K562 (cell line): ENCODE data around the gene EFNA2. TPM values are rescaled to one million over a fixed set of nuclear protein-coding genes. Genes with fewer than 3 reads are reported as not detected.

Experiments used
- BRD4 ChIP-seq: fragments of 200-600 bp; sonication (generic); IDR thresholded peaks from 2 replicates; pipeline ENCODE4 v1.6.1; 2017; ENCODE audit warnings: inconsistent platforms
- CREB1 ChIP-seq, 2 experiments: sonication (generic) in 1 of 2; formaldehyde crosslinking in 1 of 2; IDR thresholded peaks; 2 replicates each; pipeline versions ENCODE4 v1.6.1 to v1.8.0; 2012 to 2022; ENCODE audit warnings: inconsistent platforms in 1 of 2, mild to moderate bottlenecking in 1 of 2, missing genetic modification reagents in 1 of 2, moderate library complexity in 1 of 2
- FOSL1 ChIP-seq: fragments of 200-800 bp; sonication (Bioruptor generic); conservative IDR thresholded peaks from 2 replicates; pipeline ENCODE4 v1.6.1; 2016; ENCODE audit warnings: missing genetic modification characterization, missing compliant biosample characterization
- HDGF ChIP-seq: fragments of 450-650 bp; IDR thresholded peaks from 2 replicates; pipeline ENCODE4 v1.6.1; 2016
- MAFK ChIP-seq: IDR thresholded peaks from 2 replicates; pipeline ENCODE4 v1.6.1; 2011; ENCODE audit warnings: low read length, improper control_type of control experiment
- MCM2 ChIP-seq: fragments of 450-650 bp; IDR thresholded peaks from 2 replicates; pipeline ENCODE4 v1.6.1; 2017; ENCODE audit warnings: low read depth, mild to moderate bottlenecking
- MYBL2 ChIP-seq, 2 experiments: fragments of 450-650 bp in 1 of 2; sonication (generic) in 1 of 2; formaldehyde crosslinking in 1 of 2; IDR thresholded peaks; 2 replicates each; pipeline versions ENCODE4 v1.6.1 to v1.8.1; 2017 to 2022; ENCODE audit warnings: borderline replicate concordance in 1 of 2, inconsistent platforms in 1 of 2, low read depth in 1 of 2, mild to moderate bottlenecking in 1 of 2, missing genetic modification reagents in 1 of 2, moderate library complexity in 1 of 2
- PHF8 ChIP-seq: fragments of 200-600 bp; sonication (generic); IDR thresholded peaks from 2 replicates; pipeline ENCODE4 v1.6.1; 2012; ENCODE audit warnings: mixed run types, mild to moderate bottlenecking, inconsistent platforms, low read length, moderate library complexity, borderline replicate concordance
- RBM17 ChIP-seq: fragments of 200-400 bp; formaldehyde crosslinking; IDR thresholded peaks from 2 replicates; pipeline ENCODE4 v1.6.1; 2017; ENCODE audit warnings: low read depth, mild to moderate bottlenecking, low read length, borderline replicate concordance
- STAT5B ChIP-seq: fragments of 250-450 bp; sonication (Bioruptor Pico); IDR thresholded peaks from 2 replicates; pipeline ENCODE4 v1.8.0; 2021; ENCODE audit warnings: mild to moderate bottlenecking, inconsistent platforms
- TAF15 ChIP-seq: fragments of 200-400 bp; formaldehyde crosslinking; IDR thresholded peaks from 2 replicates; pipeline ENCODE4 v1.6.1; 2017; ENCODE audit warnings: mild to moderate bottlenecking, low read depth, low read length, moderate library complexity
- ZNF766 ChIP-seq: fragments of 200-800 bp; sonication (Bioruptor generic); conservative IDR thresholded peaks from 2 replicates; pipeline ENCODE4 v1.6.1; 2016; ENCODE audit warnings: missing genetic modification characterization, missing compliant biosample characterization
- polyA plus RNA-seq, 8 experiments: library from polyadenylated mRNA; depleted of rRNA in 4 of 8; stranded (reverse) in 5 of 8; unstranded in 3 of 8; fragments of >200 nt; fragmentation: Nextera tagmentation in 2 of 8; fragmentation: Illumina TruSeq in 1 of 8; extraction: Ambion mirVana in 2 of 8; extraction: Trizol in 1 of 8; gene quantifications; 2 replicates each; pipeline versions ENCODE4 v1.2.1 to v1.2.3, GENCODE V29; 2011 to 2014; ENCODE audit warnings: inconsistent platforms in 1 of 8, missing spikeins in 1 of 8
- total RNA-seq, 7 experiments: library from RNA; depleted of rRNA in 6 of 7; stranded (reverse); fragments of >200 nt in 6 of 7; fragmentation: Illumina TruSeq in 2 of 7; extraction: Trizol in 2 of 7; gene quantifications; 2 replicates each; pipeline versions ENCODE4 v1.2.1 to v1.2.3, GENCODE V29; 2011 to 2021; ENCODE audit warnings: low replicate concordance in 1 of 7
- TF ChIP-seq, protein P1 (sequence below): sonication (generic); formaldehyde crosslinking; IDR thresholded peaks from 2 replicates; pipeline ENCODE4 v1.8.1; 2023; ENCODE audit warnings: mild to moderate bottlenecking, missing genetic modification reagents
- TF ChIP-seq, protein P2 (sequence below), 2 experiments: fragments of 450-650 bp; formaldehyde crosslinking in 1 of 2; IDR thresholded peaks; 2 replicates each; pipeline versions ENCODE4 v1.4.0 to v1.6.1; 2014 to 2020; ENCODE audit warnings: mild to moderate bottlenecking in 2 of 2, borderline replicate concordance in 1 of 2, low read depth in 1 of 2

EFNA2 gene
- total and polyA plus RNA-seq, 9 of the 15 experiments (the other 6 are each of a cell fraction or from before 2014, with no cell fraction given): 0.11 to 0.44 (median 0.15) TPM; not detected in 6

DNA sequence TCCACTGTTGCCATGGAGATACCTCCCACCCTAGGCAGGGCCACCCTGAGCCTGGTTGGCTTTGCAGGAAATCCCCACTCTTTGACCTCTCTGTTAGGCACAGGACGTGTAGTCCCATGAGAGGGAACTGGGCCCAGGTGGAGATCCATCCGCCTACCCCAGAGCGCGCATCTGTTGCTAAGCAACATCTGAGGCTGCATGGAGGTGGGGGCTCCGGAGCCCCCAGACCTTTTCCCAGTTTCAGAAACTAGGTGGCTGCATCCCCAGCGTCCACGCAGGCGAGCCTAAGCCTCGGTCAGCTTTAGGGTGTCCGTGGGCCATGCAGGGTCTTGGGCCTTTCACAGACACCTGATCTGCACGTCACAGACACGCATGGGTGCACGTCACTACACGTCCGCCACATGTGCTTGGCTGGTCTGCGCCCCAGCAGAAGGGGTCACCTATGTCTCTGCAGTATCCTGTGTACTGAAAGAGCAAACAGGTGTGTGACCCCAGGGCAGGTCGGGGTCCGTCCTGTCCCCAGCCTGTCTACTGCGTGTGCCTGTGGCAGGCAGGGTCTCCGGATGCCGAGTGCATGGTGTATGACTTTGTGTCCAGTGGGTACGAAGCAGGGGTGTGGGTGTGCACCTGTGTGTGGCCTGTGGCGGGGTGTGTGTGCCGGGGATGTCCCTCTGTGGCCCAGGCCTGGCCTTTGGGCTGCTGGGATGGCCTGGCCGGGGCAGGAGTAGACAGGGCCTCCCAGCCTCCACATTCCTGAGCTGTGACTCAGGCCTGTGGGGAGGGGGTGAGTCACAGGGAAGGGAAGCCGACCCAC lies 20.7 kb upstream of the EFNA2 start (continued):
- TF ChIP-seq ZNF766: no peak
- TF ChIP-seq PHF8: no peak
- TF ChIP-seq, protein P1, sequence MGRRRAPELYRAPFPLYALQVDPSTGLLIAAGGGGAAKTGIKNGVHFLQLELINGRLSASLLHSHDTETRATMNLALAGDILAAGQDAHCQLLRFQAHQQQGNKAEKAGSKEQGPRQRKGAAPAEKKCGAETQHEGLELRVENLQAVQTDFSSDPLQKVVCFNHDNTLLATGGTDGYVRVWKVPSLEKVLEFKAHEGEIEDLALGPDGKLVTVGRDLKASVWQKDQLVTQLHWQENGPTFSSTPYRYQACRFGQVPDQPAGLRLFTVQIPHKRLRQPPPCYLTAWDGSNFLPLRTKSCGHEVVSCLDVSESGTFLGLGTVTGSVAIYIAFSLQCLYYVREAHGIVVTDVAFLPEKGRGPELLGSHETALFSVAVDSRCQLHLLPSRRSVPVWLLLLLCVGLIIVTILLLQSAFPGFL (CRISPR knock-in tag): no peak
- TF ChIP-seq STAT5B (CRISPR knock-in tag): no peak
- no peak for TF ChIP-seq TAF15
- TF ChIP-seq HDGF: peak; percentile 95
- TF ChIP-seq CREB1 (IDR thresholded peaks at IDR 0.05): no peak
- TF ChIP-seq CREB1 (CRISPR knock-in tag; IDR thresholded peaks at IDR 0.05): no peak
- TF ChIP-seq, protein P2, sequence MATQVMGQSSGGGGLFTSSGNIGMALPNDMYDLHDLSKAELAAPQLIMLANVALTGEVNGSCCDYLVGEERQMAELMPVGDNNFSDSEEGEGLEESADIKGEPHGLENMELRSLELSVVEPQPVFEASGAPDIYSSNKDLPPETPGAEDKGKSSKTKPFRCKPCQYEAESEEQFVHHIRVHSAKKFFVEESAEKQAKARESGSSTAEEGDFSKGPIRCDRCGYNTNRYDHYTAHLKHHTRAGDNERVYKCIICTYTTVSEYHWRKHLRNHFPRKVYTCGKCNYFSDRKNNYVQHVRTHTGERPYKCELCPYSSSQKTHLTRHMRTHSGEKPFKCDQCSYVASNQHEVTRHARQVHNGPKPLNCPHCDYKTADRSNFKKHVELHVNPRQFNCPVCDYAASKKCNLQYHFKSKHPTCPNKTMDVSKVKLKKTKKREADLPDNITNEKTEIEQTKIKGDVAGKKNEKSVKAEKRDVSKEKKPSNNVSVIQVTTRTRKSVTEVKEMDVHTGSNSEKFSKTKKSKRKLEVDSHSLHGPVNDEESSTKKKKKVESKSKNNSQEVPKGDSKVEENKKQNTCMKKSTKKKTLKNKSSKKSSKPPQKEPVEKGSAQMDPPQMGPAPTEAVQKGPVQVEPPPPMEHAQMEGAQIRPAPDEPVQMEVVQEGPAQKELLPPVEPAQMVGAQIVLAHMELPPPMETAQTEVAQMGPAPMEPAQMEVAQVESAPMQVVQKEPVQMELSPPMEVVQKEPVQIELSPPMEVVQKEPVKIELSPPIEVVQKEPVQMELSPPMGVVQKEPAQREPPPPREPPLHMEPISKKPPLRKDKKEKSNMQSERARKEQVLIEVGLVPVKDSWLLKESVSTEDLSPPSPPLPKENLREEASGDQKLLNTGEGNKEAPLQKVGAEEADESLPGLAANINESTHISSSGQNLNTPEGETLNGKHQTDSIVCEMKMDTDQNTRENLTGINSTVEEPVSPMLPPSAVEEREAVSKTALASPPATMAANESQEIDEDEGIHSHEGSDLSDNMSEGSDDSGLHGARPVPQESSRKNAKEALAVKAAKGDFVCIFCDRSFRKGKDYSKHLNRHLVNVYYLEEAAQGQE (IDR thresholded peaks at IDR 0.05; ENCODE audit: borderline replicate concordance): peak; percentile 26; the same call in 1 of the 2 replicates
- TF ChIP-seq, protein P2 (CRISPR knock-in tag; IDR thresholded peaks at IDR 0.05; ENCODE audit: low read depth): no peak
- no peak for TF ChIP-seq BRD4
- TF ChIP-seq MAFK: no peak
- TF ChIP-seq MCM2: no peak
- TF ChIP-seq FOSL1 (tag): peak; percentile 99
- no peak for TF ChIP-seq RBM17
- no peak for TF ChIP-seq MYBL2 (IDR thresholded peaks at IDR 0.05; ENCODE audit: low read depth)
- no peak for TF ChIP-seq MYBL2 (CRISPR knock-in tag; IDR thresholded peaks at IDR 0.05; ENCODE audit: borderline replicate concordance)
